Transverse colon (tissue), 4 donors: Measurements from ENCODE around the gene KAT7.

ENCODE experiments used
- EP300 ChIP-seq: sonication (generic); formaldehyde crosslinking; IDR thresholded peaks from one replicate; pipeline ENCODE4 v1.6.1; 2017; ENCODE audit warnings: antibody characterized with exemption, low read depth
- POLR2A ChIP-seq: fragments of 450-650 bp; IDR thresholded peaks from one replicate; pipeline ENCODE4 v1.6.1; 2016; ENCODE audit warnings: antibody characterized with exemption, mild to moderate bottlenecking, moderate library complexity
- POLR2AphosphoS5 ChIP-seq, 3 donors: sonication (generic); formaldehyde crosslinking; IDR thresholded peaks; one replicate each; pipeline ENCODE4 v1.6.1; 2016; ENCODE audit warnings: antibody characterized with exemption in 3 of 3
- TF ChIP-seq, protein P1 (sequence below), 5 experiments: fragments of 200-600 bp in 3 of 5; fragments of 450-650 bp in 2 of 5; sonication (generic) in 3 of 5; IDR thresholded peaks; 1 replicate in 2 of 5; 2 replicates in 3 of 5; pipeline ENCODE4 v1.5.1; 2016 to 2017; ENCODE audit warnings: antibody characterized with exemption in 5 of 5, inconsistent platforms in 3 of 5, mild to moderate bottlenecking in 2 of 5, moderate library complexity in 1 of 5

GRCh38 chr17:49789243-49789578, 730 bp downstream of the KAT7 start:
- TF ChIP-seq, protein P1, sequence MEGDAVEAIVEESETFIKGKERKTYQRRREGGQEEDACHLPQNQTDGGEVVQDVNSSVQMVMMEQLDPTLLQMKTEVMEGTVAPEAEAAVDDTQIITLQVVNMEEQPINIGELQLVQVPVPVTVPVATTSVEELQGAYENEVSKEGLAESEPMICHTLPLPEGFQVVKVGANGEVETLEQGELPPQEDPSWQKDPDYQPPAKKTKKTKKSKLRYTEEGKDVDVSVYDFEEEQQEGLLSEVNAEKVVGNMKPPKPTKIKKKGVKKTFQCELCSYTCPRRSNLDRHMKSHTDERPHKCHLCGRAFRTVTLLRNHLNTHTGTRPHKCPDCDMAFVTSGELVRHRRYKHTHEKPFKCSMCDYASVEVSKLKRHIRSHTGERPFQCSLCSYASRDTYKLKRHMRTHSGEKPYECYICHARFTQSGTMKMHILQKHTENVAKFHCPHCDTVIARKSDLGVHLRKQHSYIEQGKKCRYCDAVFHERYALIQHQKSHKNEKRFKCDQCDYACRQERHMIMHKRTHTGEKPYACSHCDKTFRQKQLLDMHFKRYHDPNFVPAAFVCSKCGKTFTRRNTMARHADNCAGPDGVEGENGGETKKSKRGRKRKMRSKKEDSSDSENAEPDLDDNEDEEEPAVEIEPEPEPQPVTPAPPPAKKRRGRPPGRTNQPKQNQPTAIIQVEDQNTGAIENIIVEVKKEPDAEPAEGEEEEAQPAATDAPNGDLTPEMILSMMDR (IDR thresholded peaks at IDR 0.05), result no peak
- TF ChIP-seq POLR2AphosphoS5 (IDR thresholded peaks at IDR 0.05) (no peak), POLR2A (no peak), EP300 (no peak)
